ENCODE measurements around the gene KCNE1. TPM values are rescaled to one million over a fixed set of nuclear protein-coding genes. Genes with fewer than 3 reads are reported as not detected.
A peak's percentile ranks its signal among the peaks of the same experiment; 100 is the strongest.

Gene KCNE1
- total and polyA plus RNA-seq, 2 of the 13 experiments (the other 11 are each of a cell fraction or from before 2014, with no cell fraction given) = 0.35 TPM; not detected in 1

DNA sequence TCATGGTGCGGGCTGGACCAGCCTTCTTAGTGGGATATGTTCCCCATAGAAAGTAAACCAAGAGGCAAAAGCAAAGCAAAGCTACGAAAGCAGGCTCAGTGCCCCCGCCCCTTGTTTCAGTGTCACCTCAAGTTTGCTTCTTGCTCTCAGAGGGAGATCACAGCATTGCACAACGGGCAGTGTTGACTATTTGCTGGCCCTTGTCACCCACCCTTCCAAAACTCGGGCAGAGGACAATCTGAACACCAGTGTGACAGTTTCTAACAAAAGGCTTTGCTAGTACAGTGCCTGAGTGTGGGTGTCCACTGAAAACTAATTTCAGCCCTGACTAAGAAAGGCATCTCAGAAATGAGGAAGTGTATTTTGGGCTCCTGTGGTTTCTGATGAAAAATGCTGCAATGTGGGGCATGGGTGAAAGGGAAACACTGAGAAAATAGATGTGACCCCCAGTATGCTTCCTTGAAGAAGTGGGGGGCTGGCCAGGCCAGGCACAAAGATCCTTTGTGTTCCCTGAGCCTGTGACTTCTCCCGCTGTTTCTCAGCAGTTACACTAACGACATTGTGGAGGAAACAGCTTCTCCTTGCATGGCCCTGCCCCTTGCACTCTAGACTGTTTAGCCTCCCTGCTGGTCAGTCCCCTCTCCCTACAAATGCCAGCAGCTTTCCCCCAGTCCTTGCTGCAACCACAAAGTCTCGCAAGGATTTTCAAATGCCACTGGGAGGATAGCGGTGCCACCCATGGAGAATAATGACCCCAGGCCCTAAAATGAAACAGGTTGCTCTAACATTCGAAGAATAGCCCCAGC is 33.3 kb upstream of the KCNE1 start (continued):
- TF ChIP-seq ZNF256 (CRISPR knock-in tag; conservative IDR thresholded peaks at IDR 0.05) = no peak
- TF ChIP-seq LCORL (IDR thresholded peaks at IDR 0.05) = no peak
- TF ChIP-seq LCORL (CRISPR knock-in tag; IDR thresholded peaks at IDR 0.05) = peak; percentile 55; the same call in 1 of the 2 replicates
- TF ChIP-seq CREB1 (IDR thresholded peaks at IDR 0.05) = no peak
- TF ChIP-seq CREB1 (CRISPR knock-in tag; IDR thresholded peaks at IDR 0.05) = no peak
- no peak for TF ChIP-seq MNT (IDR thresholded peaks at IDR 0.05)
- TF ChIP-seq ZNF354B (CRISPR knock-in tag; IDR thresholded peaks at IDR 0.05) = no peak
- TF ChIP-seq EZH2 (conservative IDR thresholded peaks at IDR 0.05; ENCODE audit: low read depth, low read length) = no peak
- no peak for TF ChIP-seq YEATS2 (CRISPR knock-in tag; IDR thresholded peaks at IDR 0.05; ENCODE audit: borderline replicate concordance)
- no peak for TF ChIP-seq SRY (CRISPR knock-in tag; IDR thresholded peaks at IDR 0.05)
- TF ChIP-seq, protein P1, sequence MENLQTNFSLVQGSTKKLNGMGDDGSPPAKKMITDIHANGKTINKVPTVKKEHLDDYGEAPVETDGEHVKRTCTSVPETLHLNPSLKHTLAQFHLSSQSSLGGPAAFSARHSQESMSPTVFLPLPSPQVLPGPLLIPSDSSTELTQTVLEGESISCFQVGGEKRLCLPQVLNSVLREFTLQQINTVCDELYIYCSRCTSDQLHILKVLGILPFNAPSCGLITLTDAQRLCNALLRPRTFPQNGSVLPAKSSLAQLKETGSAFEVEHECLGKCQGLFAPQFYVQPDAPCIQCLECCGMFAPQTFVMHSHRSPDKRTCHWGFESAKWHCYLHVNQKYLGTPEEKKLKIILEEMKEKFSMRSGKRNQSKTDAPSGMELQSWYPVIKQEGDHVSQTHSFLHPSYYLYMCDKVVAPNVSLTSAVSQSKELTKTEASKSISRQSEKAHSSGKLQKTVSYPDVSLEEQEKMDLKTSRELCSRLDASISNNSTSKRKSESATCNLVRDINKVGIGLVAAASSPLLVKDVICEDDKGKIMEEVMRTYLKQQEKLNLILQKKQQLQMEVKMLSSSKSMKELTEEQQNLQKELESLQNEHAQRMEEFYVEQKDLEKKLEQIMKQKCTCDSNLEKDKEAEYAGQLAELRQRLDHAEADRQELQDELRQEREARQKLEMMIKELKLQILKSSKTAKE (CRISPR knock-in tag; IDR thresholded peaks at IDR 0.05; ENCODE audit: borderline replicate concordance) = no peak
- TF ChIP-seq, protein P2, sequence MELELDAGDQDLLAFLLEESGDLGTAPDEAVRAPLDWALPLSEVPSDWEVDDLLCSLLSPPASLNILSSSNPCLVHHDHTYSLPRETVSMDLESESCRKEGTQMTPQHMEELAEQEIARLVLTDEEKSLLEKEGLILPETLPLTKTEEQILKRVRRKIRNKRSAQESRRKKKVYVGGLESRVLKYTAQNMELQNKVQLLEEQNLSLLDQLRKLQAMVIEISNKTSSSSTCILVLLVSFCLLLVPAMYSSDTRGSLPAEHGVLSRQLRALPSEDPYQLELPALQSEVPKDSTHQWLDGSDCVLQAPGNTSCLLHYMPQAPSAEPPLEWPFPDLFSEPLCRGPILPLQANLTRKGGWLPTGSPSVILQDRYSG (CRISPR knock-in tag; IDR thresholded peaks at IDR 0.05) = no peak
- TF ChIP-seq HNRNPH1 (optimal IDR thresholded peaks at IDR 0.05; ENCODE audit: low read depth, low read length) = no peak
- no peak for TF ChIP-seq NFE2 (CRISPR knock-in tag; IDR thresholded peaks at IDR 0.05)
- TF ChIP-seq ZBTB38 (CRISPR knock-in tag; IDR thresholded peaks at IDR 0.05) = no peak
- no peak for TF ChIP-seq ZNF672 (CRISPR knock-in tag; IDR thresholded peaks at IDR 0.05)
- no peak for TF ChIP-seq RFX5 (IDR thresholded peaks at IDR 0.05; ENCODE audit: low read depth, low read length)
- TF ChIP-seq, protein P3, sequence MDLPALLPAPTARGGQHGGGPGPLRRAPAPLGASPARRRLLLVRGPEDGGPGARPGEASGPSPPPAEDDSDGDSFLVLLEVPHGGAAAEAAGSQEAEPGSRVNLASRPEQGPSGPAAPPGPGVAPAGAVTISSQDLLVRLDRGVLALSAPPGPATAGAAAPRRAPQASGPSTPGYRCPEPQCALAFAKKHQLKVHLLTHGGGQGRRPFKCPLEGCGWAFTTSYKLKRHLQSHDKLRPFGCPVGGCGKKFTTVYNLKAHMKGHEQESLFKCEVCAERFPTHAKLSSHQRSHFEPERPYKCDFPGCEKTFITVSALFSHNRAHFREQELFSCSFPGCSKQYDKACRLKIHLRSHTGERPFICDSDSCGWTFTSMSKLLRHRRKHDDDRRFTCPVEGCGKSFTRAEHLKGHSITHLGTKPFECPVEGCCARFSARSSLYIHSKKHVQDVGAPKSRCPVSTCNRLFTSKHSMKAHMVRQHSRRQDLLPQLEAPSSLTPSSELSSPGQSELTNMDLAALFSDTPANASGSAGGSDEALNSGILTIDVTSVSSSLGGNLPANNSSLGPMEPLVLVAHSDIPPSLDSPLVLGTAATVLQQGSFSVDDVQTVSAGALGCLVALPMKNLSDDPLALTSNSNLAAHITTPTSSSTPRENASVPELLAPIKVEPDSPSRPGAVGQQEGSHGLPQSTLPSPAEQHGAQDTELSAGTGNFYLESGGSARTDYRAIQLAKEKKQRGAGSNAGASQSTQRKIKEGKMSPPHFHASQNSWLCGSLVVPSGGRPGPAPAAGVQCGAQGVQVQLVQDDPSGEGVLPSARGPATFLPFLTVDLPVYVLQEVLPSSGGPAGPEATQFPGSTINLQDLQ (CRISPR knock-in tag; IDR thresholded peaks at IDR 0.05) = no peak
- TF ChIP-seq ZNF20 (CRISPR knock-in tag; IDR thresholded peaks at IDR 0.05) = no peak
- no peak for TF ChIP-seq PHF5A (CRISPR knock-in tag; IDR thresholded peaks at IDR 0.05; ENCODE audit: low read depth, unreplicated experiment)
- no peak for TF ChIP-seq ZNF713 (CRISPR knock-in tag; IDR thresholded peaks at IDR 0.05)
